ENCODE results near the gene SMIM24.
"Not testable (repeated sequence)": the region's sequence is repeated elsewhere in the genome, so short reads cannot be mapped to it uniquely, and the experiment has no call there.

SMIM24 gene

GRCh38 chr19:3480383-3481091 lies at the start of gene SMIM24:
TSS of gene SMIM24 (minus strand) at chr19:3480525. CDS start at chr19:3480463, 62 bp downstream.
- no peak for DNase-seq (ENCODE audit: low spot score)

- not testable (repeated sequence) for DNase-seq (ENCODE audit: low spot score)
These were observed 49.0 kb upstream of the SMIM24 start for GRCh38 chr19:3529299-3529698.

- DNase-seq (ENCODE audit: low spot score): no peak
These were observed 48.4 kb upstream of the SMIM24 start for GRCh38 chr19:3528539-3529211.

- DNase-seq (ENCODE audit: low spot score): no peak
These were observed 47.8 kb upstream of the SMIM24 start for GRCh38 chr19:3528080-3528479.

- no peak for DNase-seq (ENCODE audit: low spot score)
These were observed 47.0 kb upstream of the SMIM24 start for GRCh38 chr19:3527238-3527910.

- no peak for DNase-seq (ENCODE audit: low spot score)
These were observed 46.3 kb upstream of the SMIM24 start for GRCh38 chr19:3526507-3527237.

GRCh38 chr19:3524904-3525451 lies 44.7 kb upstream of the SMIM24 start:
- DNase-seq (ENCODE audit: low spot score): no peak

GRCh38 chr19:3524078-3524842 lies 43.9 kb upstream of the SMIM24 start:
- DNase-seq (ENCODE audit: low spot score): no peak

GRCh38 chr19:3523361-3524077 lies 43.2 kb upstream of the SMIM24 start:
- no peak for DNase-seq (ENCODE audit: low spot score)

GRCh38 chr19:3522421-3523360 lies 42.4 kb upstream of the SMIM24 start:
- DNase-seq (ENCODE audit: low spot score): no peak

GRCh38 chr19:3521104-3521445 lies 40.8 kb upstream of the SMIM24 start:
- DNase-seq (ENCODE audit: low spot score): no peak

GRCh38 chr19:3520166-3521103 lies 40.1 kb upstream of the SMIM24 start:
- DNase-seq (ENCODE audit: low spot score): no peak

- DNase-seq (ENCODE audit: low spot score): no peak
These were observed 38.8 kb upstream of the SMIM24 start for GRCh38 chr19:3519126-3519525.

- no peak for DNase-seq (ENCODE audit: low spot score)
These were observed 38.3 kb upstream of the SMIM24 start for GRCh38 chr19:3518659-3519058.

- DNase-seq (ENCODE audit: low spot score): no peak
These were observed 37.9 kb upstream of the SMIM24 start for GRCh38 chr19:3518255-3518654.

- no peak for DNase-seq (ENCODE audit: low spot score)
These were observed 37.3 kb upstream of the SMIM24 start for GRCh38 chr19:3517638-3518037.

- no peak for DNase-seq (ENCODE audit: low spot score)
These were observed 36.4 kb upstream of the SMIM24 start for GRCh38 chr19:3516675-3517207.

- peak; percentile 65 for DNase-seq (ENCODE audit: low spot score)
These were observed 35.6 kb upstream of the SMIM24 start for GRCh38 chr19:3515891-3516422.

Data from AG08396 (cell line).